ENCODE data around the gene FHAD1.
"Not testable (repeated sequence)": the region's sequence is repeated elsewhere in the genome, so short reads cannot be mapped to it uniquely, and the experiment has no call there.

FHAD1 gene

GRCh38 chr1:15350151-15350550 lies 103.1 kb downstream of the FHAD1 start:
- DNase-seq = no peak

GRCh38 chr1:15350551-15351200 lies 103.7 kb downstream of the FHAD1 start:
- DNase-seq = no peak

- DNase-seq = no peak
Measured at GRCh38 chr1:15351310-15351709, 104.3 kb downstream of the FHAD1 start.

- peak; percentile 93 for DNase-seq
Measured at GRCh38 chr1:15352128-15352957, 105.3 kb downstream of the FHAD1 start.

GRCh38 chr1:15353839-15354579 lies 107.0 kb downstream of the FHAD1 start:
- no peak for DNase-seq

GRCh38 chr1:15354580-15354965 lies 107.5 kb downstream of the FHAD1 start:
- no peak for DNase-seq

- no peak for DNase-seq
Measured at GRCh38 chr1:15355968-15356625, 109.1 kb downstream of the FHAD1 start.

GRCh38 chr1:15357612-15358207 lies 110.7 kb downstream of the FHAD1 start:
- DNase-seq = no peak

- DNase-seq = no peak
Measured at GRCh38 chr1:15358565-15359133, 111.6 kb downstream of the FHAD1 start.

- DNase-seq = no peak
Measured at GRCh38 chr1:15360700-15361099, 113.7 kb downstream of the FHAD1 start.

GRCh38 chr1:15362096-15362736 lies 115.2 kb downstream of the FHAD1 start:
- no peak for DNase-seq

GRCh38 chr1:15362737-15363128 lies 115.7 kb downstream of the FHAD1 start:
- no peak for DNase-seq

- DNase-seq = peak; percentile 14
Measured at GRCh38 chr1:15364740-15365139, 117.7 kb downstream of the FHAD1 start.

- peak; percentile 17 for DNase-seq
Measured at GRCh38 chr1:15368888-15369287, 121.9 kb downstream of the FHAD1 start.

- DNase-seq = no peak
Measured at GRCh38 chr1:15370268-15370667, 123.2 kb downstream of the FHAD1 start.

GRCh38 chr1:15370781-15371520 lies 123.9 kb downstream of the FHAD1 start:
- DNase-seq = no peak

GRCh38 chr1:15371610-15372545 lies 124.9 kb downstream of the FHAD1 start:
- no peak for DNase-seq

- DNase-seq = no peak
Measured at GRCh38 chr1:15378729-15379128, 131.7 kb downstream of the FHAD1 start.

- not testable (repeated sequence) for DNase-seq
Measured at GRCh38 chr1:15379151-15379550, 132.1 kb downstream of the FHAD1 start.
